ENCODE results near the gene GAS7.

GAS7 gene

DNA sequence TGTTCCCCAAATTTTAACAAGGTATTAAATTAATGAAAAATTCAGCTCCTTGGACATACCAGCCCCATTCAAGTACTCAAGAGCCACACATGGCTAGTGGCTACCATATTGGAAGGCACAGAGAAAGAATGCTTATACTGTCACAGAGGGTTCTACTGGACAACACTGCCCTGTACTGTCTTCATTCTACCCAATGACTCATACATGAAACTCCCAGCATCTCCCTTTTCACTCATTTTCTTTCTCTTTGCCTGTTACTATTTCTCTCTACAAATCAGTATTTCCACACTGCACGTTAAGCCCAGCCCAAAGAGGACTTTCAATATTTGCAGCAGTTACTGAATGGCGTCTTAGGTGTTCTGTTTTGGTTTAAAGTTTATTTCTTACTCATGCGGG lies 221.2 kb downstream of the GAS7 start:
- no peak for DNase-seq (ENCODE audit: low spot score)

DNA sequence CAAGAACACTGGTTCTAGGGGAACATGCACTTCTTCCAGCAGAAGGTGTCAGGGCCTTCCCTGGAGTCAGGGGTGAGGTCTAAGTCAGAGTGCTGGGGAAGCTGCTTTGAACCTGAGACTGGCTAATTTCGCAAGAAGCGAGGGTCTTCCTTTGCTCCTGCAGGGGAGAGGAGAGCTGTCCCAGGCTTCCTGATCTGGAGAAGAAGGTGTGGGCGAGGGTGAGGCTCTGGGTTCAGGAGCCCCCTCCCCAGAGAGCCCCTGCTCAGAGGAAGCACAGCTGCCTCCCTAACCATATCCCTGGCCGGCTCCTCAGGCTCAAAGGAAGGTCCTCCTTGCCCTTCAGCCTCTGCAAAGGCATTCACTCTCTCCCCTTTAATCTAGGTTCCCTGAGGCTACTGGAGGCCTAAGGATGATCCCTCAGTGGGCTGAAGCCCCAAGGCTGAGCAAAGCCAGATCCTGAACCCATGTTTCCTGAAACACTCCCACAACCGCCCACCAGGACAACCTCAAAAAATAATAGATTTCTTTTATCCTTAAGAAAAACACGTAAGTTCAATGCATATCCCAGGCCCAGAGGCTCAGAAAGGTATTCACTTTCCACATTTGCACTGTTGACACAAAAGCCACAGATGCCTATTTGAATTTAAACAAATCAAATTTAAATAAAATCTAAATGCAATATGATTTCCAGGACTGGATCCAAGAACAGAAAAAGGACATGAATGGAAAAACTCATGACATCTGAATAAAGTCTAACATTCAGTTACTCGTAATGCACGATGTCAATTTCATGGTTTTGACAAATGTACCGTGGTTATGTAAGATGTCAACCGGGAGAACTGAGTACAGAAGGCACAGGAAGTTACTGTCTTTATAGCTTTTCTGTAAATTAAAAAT lies 221.9 kb downstream of the GAS7 start:
- DNase-seq (ENCODE audit: low spot score) = no peak

DNA sequence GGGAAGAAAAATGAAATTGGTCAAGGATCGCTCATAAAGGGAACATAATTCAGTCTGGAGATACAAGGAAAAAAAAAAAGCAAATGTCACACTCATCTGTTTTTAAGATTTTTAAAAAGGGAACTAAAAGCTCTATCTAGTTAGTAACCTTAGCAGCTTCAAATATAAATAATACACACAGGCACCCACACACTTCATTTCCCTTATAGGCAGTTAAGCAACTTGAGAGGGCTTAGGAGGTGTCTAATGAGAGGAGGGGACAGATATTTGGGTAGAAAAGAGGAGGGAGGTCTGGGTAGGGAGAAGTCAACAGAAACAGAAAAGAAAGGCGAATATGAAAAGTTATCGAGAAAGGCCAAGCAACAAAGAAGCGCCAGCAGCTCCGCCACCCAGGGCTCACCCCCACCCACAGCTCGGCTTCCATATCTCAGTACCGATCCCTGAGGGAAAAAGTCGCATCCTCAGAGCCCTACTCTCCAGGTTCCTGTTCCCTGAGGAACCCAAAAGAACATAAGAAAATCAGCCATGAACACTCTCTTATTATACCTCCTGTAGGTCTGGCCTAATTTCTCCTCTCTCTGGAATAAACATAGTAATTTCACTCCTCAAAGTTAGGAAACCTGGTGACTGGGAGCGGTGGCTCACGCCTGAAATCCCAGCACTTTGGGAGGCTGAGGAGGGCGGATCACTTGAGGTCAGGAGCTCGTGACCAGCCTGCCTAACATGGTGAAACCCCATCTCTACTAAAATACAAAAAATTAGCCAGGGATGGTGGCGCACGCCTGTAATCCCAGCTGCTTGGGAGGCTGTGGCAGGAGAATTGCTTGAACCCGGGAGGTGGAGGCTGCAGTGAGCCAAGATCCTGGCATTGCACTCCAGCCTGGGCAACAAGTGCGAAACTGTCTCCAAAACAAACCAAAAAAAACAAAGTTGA lies 223.7 kb downstream of the GAS7 start:
- no peak for DNase-seq (ENCODE audit: low spot score)

DNA sequence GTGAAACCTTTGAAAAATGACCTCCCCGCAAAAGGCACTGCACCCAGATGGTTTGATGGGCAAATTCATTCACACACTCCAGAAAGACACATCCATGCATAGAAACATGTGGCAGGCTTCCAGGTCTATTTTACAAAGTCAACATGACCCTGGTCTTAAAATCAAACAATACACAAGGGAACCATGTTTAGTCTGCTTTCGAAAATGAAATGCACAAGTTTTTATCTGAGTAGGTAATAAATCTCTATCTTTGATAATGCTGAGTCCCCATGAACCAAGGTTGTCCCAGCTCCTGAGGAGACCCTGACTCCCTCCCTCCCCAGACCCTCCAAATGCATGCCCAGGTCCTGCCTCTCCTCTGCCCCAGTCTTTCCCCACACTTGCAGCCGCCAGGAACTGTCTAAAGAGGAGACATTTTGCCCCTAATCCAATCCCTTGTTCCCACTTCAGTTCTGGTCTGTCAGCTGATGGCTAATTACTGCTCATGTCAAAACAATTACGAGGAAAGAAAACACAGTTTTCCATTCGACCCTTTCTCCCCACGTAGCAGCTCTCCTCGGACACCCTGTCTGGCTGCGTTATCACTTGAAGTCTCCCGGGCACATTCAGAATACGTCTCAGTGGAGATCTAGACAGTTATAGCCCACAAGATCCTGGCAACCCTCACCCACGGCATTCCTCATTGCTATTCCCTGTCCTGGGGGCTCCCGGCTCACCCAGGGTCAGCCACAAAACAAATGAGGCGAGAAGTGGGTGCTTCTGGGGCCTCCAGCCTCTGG lies 224.5 kb downstream of the GAS7 start:
- no peak for DNase-seq (ENCODE audit: low spot score)

DNA sequence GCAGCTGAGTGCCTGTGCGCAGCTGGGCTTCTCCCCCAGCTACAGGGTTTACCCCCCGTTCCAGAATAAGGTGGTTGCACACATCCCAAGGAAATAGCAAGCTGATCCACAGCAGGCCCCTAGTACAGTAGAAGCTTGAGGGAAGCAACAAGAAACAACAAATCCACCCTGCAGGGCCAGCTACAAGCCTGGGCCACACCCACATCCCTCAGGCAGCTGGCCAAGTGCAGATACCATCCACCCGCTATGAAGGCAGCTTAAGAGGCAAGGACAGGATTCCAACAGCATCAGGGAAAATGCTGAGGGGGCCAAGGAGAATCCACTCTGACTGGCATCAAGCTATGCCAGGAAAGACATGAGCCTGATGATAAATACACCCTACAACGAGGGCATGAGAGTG lies 226.4 kb downstream of the GAS7 start:
- DNase-seq (ENCODE audit: low spot score) = no peak

DNA sequence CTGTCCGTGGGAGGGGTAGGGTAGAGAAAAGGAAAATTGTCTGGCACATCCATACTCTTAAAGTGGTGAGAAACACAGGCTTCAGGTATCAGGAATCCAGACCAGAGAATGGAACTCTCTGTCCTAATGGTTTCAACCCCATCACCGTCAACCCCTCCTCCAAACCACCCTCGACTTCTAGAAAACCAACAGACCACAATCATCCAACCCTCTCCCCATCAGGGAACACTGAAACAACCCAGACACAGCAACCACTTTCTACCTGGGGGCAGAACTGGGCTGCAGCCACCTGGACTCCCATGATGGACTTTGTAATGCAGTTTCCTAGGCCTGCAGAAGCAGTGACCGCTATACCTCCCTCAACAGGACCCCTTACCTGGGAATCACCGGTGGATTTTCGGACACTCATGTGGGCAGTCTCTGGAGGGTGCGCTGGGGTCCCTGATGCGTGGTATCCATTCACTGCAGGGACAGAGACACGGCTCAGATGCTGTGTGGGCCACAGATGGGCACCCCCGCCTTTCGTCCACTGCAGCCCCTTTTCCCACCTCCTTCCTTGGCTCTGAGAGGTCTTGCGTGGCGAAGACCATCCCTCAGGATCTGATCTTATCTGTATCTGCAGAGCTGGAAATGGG lies 229.0 kb downstream of the GAS7 start:
- no peak for DNase-seq (ENCODE audit: low spot score)

DNA sequence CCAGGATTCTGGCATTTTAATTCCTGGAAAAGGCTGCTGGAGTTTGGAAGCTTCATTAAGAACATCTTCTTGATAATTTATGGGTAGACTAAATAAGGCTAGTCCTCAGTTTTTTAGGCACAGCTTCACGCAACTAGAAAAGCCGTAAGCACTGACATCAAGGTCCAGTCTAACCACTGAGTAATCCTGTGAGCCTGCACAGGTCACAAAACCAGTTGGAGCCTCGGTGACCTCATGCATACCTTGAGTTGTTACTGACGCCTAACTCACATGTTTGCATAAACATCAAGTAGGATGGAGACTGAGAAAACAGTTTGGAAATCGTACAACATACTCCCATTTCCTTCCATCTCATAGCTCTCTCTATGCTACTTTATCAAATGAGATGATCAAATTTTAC lies 229.5 kb downstream of the GAS7 start:
- DNase-seq (ENCODE audit: low spot score) = no peak

DNA sequence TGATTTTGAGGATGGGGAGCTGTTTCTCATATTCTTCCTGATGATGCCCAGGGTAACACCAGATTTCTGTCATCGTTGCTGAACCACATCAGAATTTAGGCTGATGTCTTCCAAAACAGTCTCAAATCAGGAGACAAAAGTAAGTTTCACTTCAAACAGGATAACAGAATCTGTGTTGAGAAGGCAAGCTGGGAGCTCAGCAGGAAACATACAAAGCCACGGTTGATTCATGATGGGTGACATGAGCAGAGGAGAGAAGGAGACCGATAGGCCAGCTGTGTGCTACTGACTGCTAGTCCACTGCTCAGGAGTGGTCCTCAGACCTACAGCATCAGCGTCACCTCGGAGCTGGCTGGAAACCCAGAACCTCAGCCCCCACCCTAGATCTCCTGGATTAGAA lies 230.4 kb downstream of the GAS7 start:
- no peak for DNase-seq (ENCODE audit: low spot score)

DNA sequence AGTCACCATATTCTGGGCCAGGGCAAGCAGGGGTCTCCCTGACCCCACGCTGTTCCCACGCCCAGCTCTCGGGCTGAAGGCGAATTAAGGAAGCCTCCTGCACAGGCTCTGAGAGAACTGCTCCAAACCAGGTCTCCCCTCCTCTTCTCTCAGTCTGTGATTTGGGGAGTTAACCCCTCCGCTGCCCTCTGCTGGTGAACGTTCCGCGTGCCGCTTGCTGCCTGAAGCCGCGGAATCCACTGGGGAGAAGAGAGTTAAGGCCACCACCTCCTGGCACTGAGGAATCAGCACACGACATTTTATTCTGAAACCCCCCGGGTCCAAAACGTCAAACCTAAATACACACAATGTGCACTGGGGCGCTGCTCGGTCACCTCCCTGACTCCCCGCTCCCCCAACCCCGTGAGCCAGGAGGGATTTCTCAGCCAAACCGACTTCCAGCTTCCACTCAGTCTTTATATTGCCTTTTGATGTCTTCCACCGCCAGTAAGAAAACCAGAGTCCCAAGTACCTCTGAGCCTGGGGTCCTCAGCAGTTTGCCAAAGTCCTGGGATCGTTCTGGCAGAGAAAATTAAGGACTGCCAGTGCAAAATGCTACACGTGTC lies 238.9 kb downstream of the GAS7 start:
- DNase-seq (ENCODE audit: low spot score) = no peak

DNA sequence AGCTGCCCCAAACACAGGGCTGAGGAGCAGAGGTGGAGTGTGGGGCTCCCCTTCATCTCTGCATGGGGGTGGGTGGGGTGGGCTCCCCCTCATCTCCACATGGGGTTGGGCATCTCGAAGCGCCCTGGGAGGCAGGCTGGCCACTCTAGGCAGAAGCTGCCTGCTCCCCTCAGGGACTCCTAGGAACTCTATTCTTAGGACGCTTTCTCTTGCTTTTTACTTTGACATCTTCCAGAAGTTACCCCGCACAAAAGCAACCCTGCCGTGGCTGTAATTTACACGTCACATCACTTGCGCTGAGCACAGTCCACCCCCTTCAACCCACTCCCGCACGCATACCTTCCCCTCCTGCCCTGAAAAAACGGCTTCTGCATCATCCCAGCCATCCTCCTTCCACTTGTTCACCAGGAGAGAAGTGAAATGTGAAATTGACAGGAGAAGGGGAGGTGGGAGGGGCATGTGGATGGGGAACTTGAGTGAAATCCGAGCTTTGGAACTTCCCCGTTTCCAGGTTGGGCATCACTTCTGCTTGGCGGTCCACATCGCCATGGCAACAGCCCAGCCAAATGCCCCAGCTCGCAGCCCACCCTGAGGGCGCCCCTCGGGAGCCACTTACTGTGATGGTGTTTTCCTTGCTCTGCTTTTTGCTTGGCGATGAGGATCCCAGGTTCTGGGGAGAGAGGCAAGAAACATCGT lies 239.7 kb downstream of the GAS7 start:
- DNase-seq (ENCODE audit: low spot score) = no peak

DNA sequence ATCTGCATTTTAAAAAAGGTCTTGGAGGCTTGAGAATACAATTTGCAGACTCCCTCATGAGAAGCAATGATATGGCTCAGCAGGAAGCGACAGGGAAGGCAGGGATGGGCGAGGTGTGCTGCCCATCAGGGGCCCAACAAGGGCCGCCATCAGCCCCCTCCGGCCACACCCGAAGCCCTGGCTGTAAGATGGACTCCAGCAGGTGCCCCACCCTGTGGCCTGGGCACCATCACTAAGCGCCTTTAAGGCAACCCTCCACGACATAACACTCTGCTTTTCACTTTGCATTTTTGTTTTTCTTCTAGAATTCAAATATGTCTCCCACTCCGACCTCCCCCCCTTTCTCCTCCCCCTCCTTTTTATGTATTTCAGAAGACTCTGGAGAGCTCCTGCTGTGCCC lies 241.2 kb downstream of the GAS7 start:
- DNase-seq (ENCODE audit: low spot score) = no peak

DNA sequence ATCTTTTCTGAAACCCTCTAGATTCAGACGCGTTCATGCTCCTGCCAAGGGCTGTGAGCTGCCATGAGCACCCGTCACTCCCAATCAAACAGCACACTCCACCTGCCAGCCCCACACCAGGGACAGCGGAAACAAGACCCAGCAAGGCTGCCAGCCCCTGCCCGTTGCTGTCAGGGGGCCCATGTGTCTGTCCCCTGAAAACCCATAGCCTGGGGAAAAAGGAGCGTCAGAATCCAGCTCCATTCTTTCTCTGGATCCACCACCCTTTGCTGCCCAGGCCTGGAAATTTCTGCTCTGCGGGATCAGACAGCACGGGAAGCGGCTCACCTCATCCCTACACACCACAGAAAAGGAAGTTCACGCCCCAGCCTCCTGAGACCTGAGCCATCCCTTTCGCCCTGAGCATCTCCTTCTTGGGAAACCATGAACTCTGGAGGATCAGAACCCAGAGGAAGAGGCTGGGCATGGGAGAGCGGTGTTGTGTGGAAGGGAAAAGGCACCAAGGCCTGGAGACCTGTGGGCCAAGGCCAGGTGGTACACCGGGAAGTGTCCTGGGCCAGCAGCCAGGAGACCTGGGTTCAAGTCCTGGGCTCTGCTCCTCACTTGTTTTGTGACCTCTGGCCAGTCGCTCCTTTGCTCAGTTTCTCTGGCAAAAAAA lies 241.8 kb downstream of the GAS7 start:
- DNase-seq (ENCODE audit: low spot score) = no peak

DNA sequence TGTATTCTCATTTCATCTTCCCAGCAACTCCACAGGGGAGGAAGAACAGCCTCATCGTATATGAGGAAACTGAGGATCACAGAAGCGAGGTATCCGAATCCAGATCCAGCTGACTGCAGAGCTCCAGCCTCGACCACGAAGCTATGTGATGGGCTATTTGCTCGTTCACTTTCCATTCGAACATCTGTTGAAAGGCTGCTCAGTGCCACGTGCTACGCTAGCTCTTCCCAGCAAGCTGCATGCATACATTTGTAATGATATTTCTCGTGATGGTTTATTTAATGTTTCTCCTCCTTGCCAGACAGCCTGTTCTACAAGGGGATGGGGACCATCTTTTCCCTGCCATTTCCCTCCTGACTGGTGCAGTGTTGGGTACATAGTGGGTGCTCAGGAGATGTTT lies 244.9 kb downstream of the GAS7 start:
- no peak for DNase-seq (ENCODE audit: low spot score)

DNA sequence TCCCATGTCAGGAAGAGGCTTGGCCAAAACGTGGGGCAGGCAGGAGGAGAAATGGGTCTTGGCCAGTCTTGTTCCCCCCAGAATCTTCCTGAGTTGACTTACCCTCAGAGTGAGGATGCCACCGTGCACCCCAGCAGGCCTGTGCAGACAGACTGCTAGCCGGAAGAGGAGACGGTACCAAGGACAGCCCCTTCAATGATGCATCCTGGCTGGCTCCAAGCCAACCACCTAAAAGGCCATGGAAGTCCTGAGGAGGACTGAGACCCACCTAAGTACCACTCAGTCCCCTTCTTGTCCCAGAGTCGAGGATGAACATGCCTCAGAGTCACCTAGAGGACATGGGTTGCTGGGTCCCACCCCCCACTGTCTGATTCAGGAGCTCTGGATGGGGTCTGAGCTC lies 246.6 kb downstream of the GAS7 start:
- DNase-seq (ENCODE audit: low spot score) = no peak

DNA sequence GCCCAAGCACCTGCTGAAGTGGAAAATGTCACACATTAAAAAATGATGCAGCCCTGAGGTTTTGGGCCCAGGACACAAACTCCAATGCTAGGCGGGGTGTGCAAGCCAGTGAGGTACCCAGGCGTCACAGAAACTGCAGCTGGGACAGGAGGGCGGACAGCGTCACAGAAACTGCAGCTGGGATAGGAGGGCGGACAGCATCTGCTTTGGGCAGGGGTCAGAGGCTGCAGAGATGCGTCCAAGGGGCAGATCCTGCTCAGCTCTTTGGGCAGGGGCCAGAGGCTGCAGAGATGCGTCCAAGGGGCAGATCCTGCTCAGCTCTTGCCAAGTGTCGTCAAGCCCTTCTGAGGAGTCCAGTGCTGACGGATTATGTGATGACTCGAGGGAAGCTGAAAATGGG lies 249.5 kb downstream of the GAS7 start:
- DNase-seq (ENCODE audit: low spot score) = no peak

DNA sequence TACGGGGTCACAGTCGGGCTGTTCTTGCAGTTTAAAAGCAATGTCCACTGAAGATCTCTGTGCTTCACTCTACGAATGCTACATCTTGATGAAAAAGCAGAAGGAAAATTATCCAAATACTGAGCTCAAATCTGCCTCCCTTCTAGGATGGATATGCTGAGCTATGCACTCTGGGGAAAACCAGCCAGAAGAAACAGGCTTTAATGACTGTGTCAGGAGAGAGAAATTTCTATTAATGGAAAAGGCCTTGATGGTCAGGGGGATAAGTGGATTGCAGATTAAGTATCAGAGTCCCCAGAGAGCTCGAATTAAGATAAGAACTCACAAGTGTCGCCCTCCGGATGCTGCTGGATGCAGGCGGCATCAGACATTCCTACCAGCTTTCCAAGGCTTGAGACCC lies 253.7 kb downstream of the GAS7 start:
- no peak for DNase-seq (ENCODE audit: low spot score)

DNA sequence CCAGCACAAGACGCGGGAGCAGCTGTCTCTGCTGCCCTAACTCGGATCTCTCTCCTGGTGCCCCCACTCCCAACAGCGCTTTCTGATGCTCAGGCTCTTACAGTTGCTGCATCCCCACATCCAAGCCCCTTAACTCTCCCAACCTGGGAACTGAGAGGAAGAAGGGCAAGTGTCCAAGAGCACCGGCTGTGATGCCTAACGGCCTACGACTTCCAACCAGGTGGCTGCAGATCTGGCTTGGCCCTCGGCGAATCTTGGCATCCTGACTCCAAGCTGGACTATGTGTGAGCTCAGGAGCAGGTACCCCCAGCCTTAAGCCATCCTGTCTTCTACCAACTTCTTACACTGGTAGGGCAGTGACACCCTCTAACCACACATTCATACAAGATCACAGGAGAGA lies 255.1 kb downstream of the GAS7 start:
- no peak for DNase-seq (ENCODE audit: low spot score)

DNA sequence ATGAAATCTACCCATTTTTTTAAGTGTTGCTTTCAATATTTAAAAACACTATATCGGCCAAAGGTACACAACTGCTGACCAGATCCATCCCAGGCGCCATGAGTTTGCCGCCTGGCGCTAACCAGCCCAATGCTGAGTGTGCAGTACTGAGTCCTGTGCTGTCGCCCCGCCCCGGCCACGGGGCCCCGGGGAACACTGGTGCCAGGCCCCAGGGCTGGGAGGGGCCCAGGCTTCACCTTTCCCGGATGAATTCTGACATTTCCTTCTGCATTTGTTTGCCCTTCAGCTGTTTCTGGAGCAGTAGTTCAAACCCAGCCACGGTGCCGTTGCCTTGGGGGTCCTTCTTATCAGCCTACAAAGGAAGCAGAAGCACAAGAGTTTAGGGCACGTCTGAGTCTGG lies 255.5 kb downstream of the GAS7 start:
- DNase-seq (ENCODE audit: low spot score) = no peak

DNA sequence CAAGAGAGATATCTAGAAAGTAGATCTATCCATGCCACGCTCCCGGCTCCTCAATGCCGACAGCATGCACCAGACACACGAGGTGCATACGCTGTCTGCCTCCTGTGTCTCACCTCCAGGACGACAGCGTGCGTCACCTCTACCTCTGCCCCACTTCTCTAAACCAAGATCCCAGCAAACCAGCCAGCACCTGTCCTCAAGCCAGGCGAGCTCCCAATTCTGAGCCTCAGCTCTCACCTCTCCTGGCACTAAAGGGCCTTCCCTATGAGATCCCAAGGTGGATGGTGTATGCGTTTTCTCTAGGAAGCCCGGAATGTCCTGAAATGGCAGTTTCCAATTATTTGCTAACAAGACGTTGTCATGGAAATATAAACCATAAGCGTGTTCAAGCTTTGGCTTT lies 257.1 kb downstream of the GAS7 start:
- DNase-seq (ENCODE audit: low spot score) = no peak

DNA sequence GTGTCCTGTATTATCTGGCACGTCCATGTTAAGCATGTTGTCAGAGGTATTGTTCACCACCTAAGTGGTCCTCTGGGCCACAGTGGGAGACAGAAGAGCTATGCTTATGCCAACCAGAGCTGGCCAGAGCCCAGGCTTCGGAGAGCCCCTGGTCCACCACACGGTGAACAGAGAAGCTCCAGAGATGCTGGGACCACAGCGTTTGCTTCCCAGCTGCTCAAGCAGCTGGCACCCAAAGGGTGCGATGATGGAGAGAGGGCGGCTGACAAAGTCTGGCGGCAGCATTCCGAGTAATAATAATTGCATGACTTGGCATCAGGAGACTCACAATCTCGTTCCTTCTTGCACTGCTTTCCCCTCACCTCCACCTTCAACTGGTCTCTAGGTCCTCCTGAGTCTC lies 257.6 kb downstream of the GAS7 start:
- no peak for DNase-seq (ENCODE audit: low spot score)
